ENCODE results near the gene PTBP3. TPM values are rescaled to one million over a fixed set of nuclear protein-coding genes. Genes with fewer than 3 reads are reported as not detected.

PTBP3 gene
- total and polyA plus RNA-seq, 2 of the 4 experiments (the other 2 are of a cell fraction): 8.6 to 15.6 TPM

- CTCF ChIA-PET: interaction anchor here (0.6 kb wide), 1 partner anchor 35 kb away, joined by 3 read pairs; no protein-coding TSS in a partner anchor
- Histone ChIP-seq H2BK20ac (ENCODE audit: low read depth, low read length) (no peak overlapping the region), H3K23ac (ENCODE audit: low read depth, low read length) (no peak overlapping the region), H3K79me1 (ENCODE audit: low read depth in 1 of 2, low read length in 2 of 2) (peaks cover 24 to 41% of the 10 kb centered on the region in 2 experiments), H3K27me3 (ENCODE audit: control insufficient read depth, insufficient read depth, low read length) (no peaks in the 10 kb centered on the region), H3K14ac (replicated peaks; ENCODE audit: low read depth, low read length) (no peak overlapping the region), H3K4me2 (ENCODE audit: low read depth, low read length) (no peak overlapping the region), H4K20me1 (ENCODE audit: insufficient read depth, low read length) (0 out of 2 replicates have a peak, but pooled peaks cover 4% of the 10 kb centered on the region), H2BK120ac (ENCODE audit: low read depth, low read length) (no peak overlapping the region), H4K91ac (ENCODE audit: insufficient read depth, low read depth, low read length) (no peak overlapping the region), H3K36me3 (ENCODE audit: control insufficient read depth, insufficient read depth, low read length) (peaks cover 2% of the 10 kb centered on the region), H2AFZ (replicated peaks; ENCODE audit: low read length, poor library complexity) (no peak overlapping the region), H3K9me3 (ENCODE audit: control insufficient read depth, insufficient read depth, low read length) (no peaks in the 10 kb centered on the region), H2BK5ac (ENCODE audit: low read depth, low read length, poor library complexity, severe bottlenecking) (no peak overlapping the region), H3K4ac (ENCODE audit: low read depth, low read length) (no peak overlapping the region), H3K18ac (ENCODE audit: low read depth, low read length) (no peak overlapping the region), H2AK9ac (replicated peaks; ENCODE audit: low read depth, low read length, poor library complexity) (no peak overlapping the region), H3K4me1 (ENCODE audit: control insufficient read depth, insufficient read depth, low read length) (peaks cover 2% of the 10 kb centered on the region; the same call in 1 of the 2 replicates), H3K56ac (ENCODE audit: extremely low read depth, insufficient read depth, low read length) (no peak overlapping the region), H3K4me3 (ENCODE audit: insufficient read depth, low read depth, low read length) (no peak overlapping the region), H3K9ac (ENCODE audit: low read depth, low read length) (no peak overlapping the region), H3K27ac (ENCODE audit: insufficient read depth, low read length) (no peak overlapping the region), H2AK5ac (ENCODE audit: low read depth, low read length) (no peak overlapping the region), H2BK15ac (ENCODE audit: low read depth, low read length) (no peak overlapping the region), H4K8ac (ENCODE audit: low read depth in 2 of 2, low read length in 2 of 2) (no peak overlapping the region), H3K9me1 (ENCODE audit: insufficient read depth, low read length) (no peaks in the 10 kb centered on the region; the same call in 1 of the 2 replicates), H4K5ac (ENCODE audit: low read depth, low read length) (no peak overlapping the region)
- in situ Hi-C loops (cut with MboI; ENCODE audit: low sequenced_read_pairs): no loop called here
- POLR2A ChIA-PET (ENCODE audit: unreplicated experiment): no interaction called here
- TF ChIP-seq FOS (IDR thresholded peaks at IDR 0.05; ENCODE audit: low read depth, low read length) (no peak), RFX5 (IDR thresholded peaks at IDR 0.05; ENCODE audit: low read depth, low read length) (no peak), BHLHE40 (IDR thresholded peaks at IDR 0.05; ENCODE audit: low read depth, low read length) (no peak), ELK1 (IDR thresholded peaks at IDR 0.05; ENCODE audit: borderline replicate concordance, low read depth, low read length) (no peak), POLR2A (IDR thresholded peaks at IDR 0.05; ENCODE audit: low read depth, low read length) (no peak), SMC3 (IDR thresholded peaks at IDR 0.05; ENCODE audit: low read depth, low read length) (no peak), CHD1 (IDR thresholded peaks at IDR 0.05; ENCODE audit: low read depth, low read length) (no peak), CEBPB (IDR thresholded peaks at IDR 0.05; ENCODE audit: low read depth, low read length) (no peak), RCOR1 (IDR thresholded peaks at IDR 0.05; ENCODE audit: insufficient replicate concordance, low read length) (no peak)
- intact Hi-C loops (cut with micrococcal nuclease): no loop called here
- no TSS peak for BruUV-seq (replicated peaks)
- no peak for ATAC-seq (ENCODE audit: low read depth)
- dilution Hi-C loops (cut with HindIII; ENCODE audit: low sequenced_read_pairs, unreplicated experiment): no loop called here
- WGBS, 2 experiments (ENCODE audit: extremely low coverage in 2 of 2, insufficient read length in 1 of 2): no CpG with 5 or more reads among the region's 3 CpGs
- DNase-seq: no peak
Observed at GRCh38 chr9:112262577-112262976, 70.8 kb downstream of the PTBP3 start.

Data from IMR-90 (cell line).